HCT116 (cell line): ENCODE measurements around the gene OR4D1. TPM values are rescaled to one million over a fixed set of nuclear protein-coding genes. Genes with fewer than 3 reads are reported as not detected.

Experiments used
- ATAC-seq: fragments of 200-7000 bp; cut with Tn5 transposase; 2 replicates; pipeline ENCODE4 v1.9.1; 2020; ENCODE audit warnings: mild to moderate bottlenecking, moderate library complexity
- BruUV-seq: library from RNA; stranded (reverse); fragments of 400-500 nt; replicated peaks from 2 replicates; lab custom pipeline; 2021; lab: Mats Ljungman, UMichigan
- CTCF ChIA-PET: fragments of 300-600 bp; sonication (Branson Sonifier 250); formaldehyde crosslinking; loops from one replicate; lab custom pipeline; 2021; ENCODE audit warnings: antibody characterized with exemption; lab: Charles Lee
- POLR2A ChIA-PET: fragments of 300-600, 350-600 bp; sonication (Branson Sonifier 250); formaldehyde crosslinking; loops from one replicate; lab custom pipeline; 2021; ENCODE audit warnings: antibody characterized with exemption; lab: Charles Lee
- RAD21 ChIA-PET, 2 experiments: fragments of 300-600 bp; sonication (Branson Sonifier 250); formaldehyde crosslinking; loops; one replicate each; lab custom pipeline; 2023; ENCODE audit warnings: low total read pairs in 2 of 2; ENCODE audit not compliant: uncharacterized antibody in 2 of 2, unreplicated experiment in 2 of 2, low non-redundant PET in 1 of 2; lab: Charles Lee
- DNase-seq: peaks from one replicate; pipeline ENCODE4 v3.0.0-alpha.2; 2010; ENCODE audit warnings: low read depth, low spot score
- H2AFZ ChIP-seq: fragments of 200-600 bp; shearing (Covaris generic), sonication (generic); 2 replicates; pipeline ENCODE4 v1.6.1; 2017; ENCODE audit warnings: low read depth, mixed run types, mixed read lengths, antibody characterized with exemption, low read length; ENCODE audit not compliant: poor library complexity, severe bottlenecking
- H3K27ac ChIP-seq: 2 replicates; pipeline ENCODE4 v1.5.1; 2012; ENCODE audit warnings: low read depth, low read length
- H3K27me3 ChIP-seq: fragments of 200-600 bp; sonication (generic); 2 replicates; pipeline ENCODE4 v1.6.1; 2016; ENCODE audit warnings: mixed run types, low read length, mixed read lengths; ENCODE audit not compliant: insufficient read depth
- H3K36me3 ChIP-seq, 2 experiments: fragments of 200-500 bp in 1 of 2; fragments of 200-600 bp in 1 of 2; sonication (Bioruptor generic) in 1 of 2; sonication (generic) in 1 of 2; 2 replicates each; pipeline versions ENCODE4 v1.5.1 to v1.6.1; 2014 to 2016; ENCODE audit warnings: low read length in 2 of 2, inconsistent platforms in 1 of 2, mixed read lengths in 1 of 2, mixed run types in 1 of 2; ENCODE audit not compliant: insufficient read depth in 2 of 2, control insufficient read depth in 1 of 2
- H3K4me1 ChIP-seq, 2 experiments: fragments of 200-600 bp in 1 of 2; sonication (generic) in 1 of 2; 2 replicates each; pipeline versions ENCODE4 v1.5.1 to v1.6.1; 2012 to 2017; ENCODE audit warnings: low read length in 2 of 2, inconsistent platforms in 1 of 2, mild to moderate bottlenecking in 1 of 2, mixed read lengths in 1 of 2, mixed run types in 1 of 2, moderate library complexity in 1 of 2; ENCODE audit not compliant: insufficient read depth in 2 of 2, control insufficient read depth in 1 of 2
- H3K4me2 ChIP-seq: fragments of 200-600 bp; sonication (generic); 2 replicates; pipeline ENCODE4 v1.6.1; 2017; ENCODE audit warnings: mixed run types, low read length, mixed read lengths
- H3K4me3 ChIP-seq, 2 experiments: fragments of 200-600 bp in 1 of 2; sonication (generic) in 1 of 2; replicated peaks in 1 of 2; 2 replicates each; pipeline ENCODE4 v1.5.1; 2011 to 2016; ENCODE audit warnings: low read length in 2 of 2, control low read depth in 1 of 2, low read depth in 1 of 2, mild to moderate bottlenecking in 1 of 2, mixed read lengths in 1 of 2, mixed run types in 1 of 2
- H3K79me2 ChIP-seq: fragments of 200-600 bp; sonication (generic); 2 replicates; pipeline ENCODE4 v1.6.1; 2017; ENCODE audit warnings: mild to moderate bottlenecking, mixed run types, low read length, moderate library complexity, mixed read lengths; ENCODE audit not compliant: insufficient read depth
- H3K9ac ChIP-seq: fragments of 200-600 bp; sonication (generic); 2 replicates; pipeline ENCODE4 v1.6.1; 2016; ENCODE audit warnings: low read length, mixed read lengths
- H3K9me2 ChIP-seq: fragments of 200-600 bp; sonication (generic), shearing (Covaris generic); 2 replicates; pipeline ENCODE4 v1.6.1; 2017; ENCODE audit warnings: mixed run types, mild to moderate bottlenecking, moderate library complexity; ENCODE audit not compliant: insufficient read depth
- H3K9me3 ChIP-seq, 2 experiments: fragments of 200-500 bp in 1 of 2; fragments of 200-600 bp in 1 of 2; sonication (Bioruptor generic) in 1 of 2; sonication (generic) in 1 of 2; 2 replicates each; pipeline ENCODE4 v1.6.1; 2014 to 2017; ENCODE audit warnings: low read length in 2 of 2, mixed read lengths in 2 of 2, inconsistent platforms in 1 of 2, low read depth in 1 of 2, mild to moderate bottlenecking in 1 of 2, mixed run types in 1 of 2, moderate library complexity in 1 of 2; ENCODE audit not compliant: control insufficient read depth in 1 of 2, insufficient read depth in 1 of 2
- H4K20me1 ChIP-seq: fragments of 200-600 bp; sonication (generic), shearing (Covaris generic); 2 replicates; pipeline ENCODE4 v1.6.1; 2017; ENCODE audit warnings: mixed run types, mild to moderate bottlenecking, moderate library complexity; ENCODE audit not compliant: insufficient read depth
- CBX3 ChIP-seq: IDR thresholded peaks from 2 replicates; pipeline ENCODE4 v1.6.1; 2012; ENCODE audit warnings: low read depth
- FOSL1 ChIP-seq: IDR thresholded peaks from 2 replicates; pipeline ENCODE4 v1.6.1; 2012; ENCODE audit warnings: low read depth
- POLR2AphosphoS5 ChIP-seq: IDR thresholded peaks from 2 replicates; pipeline ENCODE4 v1.6.1; 2011; ENCODE audit warnings: mild to moderate bottlenecking, low read depth, low read length, moderate library complexity
- intact Hi-C: fragments of 100-400 bp; cut with micrococcal nuclease; formaldehyde crosslinking; loops from 2 replicates; pipeline ENCODE4 v1.10.0; 2022
- total RNA-seq: library from RNA; stranded (reverse); gene quantifications from one replicate; pipeline ENCODE4 v1.2.1, GENCODE V29; 2021; ENCODE audit not compliant: unreplicated experiment

OR4D1 gene
- total RNA-seq, 1 experiment from 2014 or later, result not detected

GRCh38 chr17:58191241-58191896, 43.2 kb downstream of the OR4D1 start:
- Histone ChIP-seq H3K4me1 (peaks cover 8 to 18% of the 10 kb centered on the region in 2 experiments), H3K9me3 (no peaks in the 10 kb centered on the region), H3K4me2 (no peak overlapping the region), H3K27me3 (no peaks in the 10 kb centered on the region), H3K9ac (no peak overlapping the region), H3K27ac (no peak overlapping the region), H3K79me2 (no peaks in the 10 kb centered on the region), H4K20me1 (no peaks in the 10 kb centered on the region), H2AFZ (no peak overlapping the region), H3K4me3 (no peak overlapping the region), H3K36me3 (no peaks in the 10 kb centered on the region), H3K9me2 (no peaks in the 10 kb centered on the region)
- CTCF ChIA-PET, result interaction anchor here (2.9 kb wide), 1 partner anchor 9 kb away, joined by 30 read pairs; no protein-coding TSS in a partner anchor
- POLR2A ChIA-PET, result no interaction called here
- RAD21 ChIA-PET, result no interaction called here
- DNase-seq, result no peak
- TF ChIP-seq CBX3 (no peak), FOSL1 (no peak)
- intact Hi-C loops, result no loop called here
- no TSS peak for BruUV-seq
- no peak for ATAC-seq

GRCh38 chr17:58192612-58193011, 44.4 kb downstream of the OR4D1 start, which contains the start of gene EPX:
Gene EPX, plus strand, starts transcription at chr17:58192726. Its CDS starts 121 bp downstream, at chr17:58192847.
- no peak for TF ChIP-seq POLR2AphosphoS5
- TF ChIP-seq, all 23 proteins: peak for 0
- no TSS peak for BruUV-seq
- H3K4me2 ChIP-seq, result no peak within 1 kb of the TSS
- H2AFZ ChIP-seq, result no peak within 1 kb of the TSS
- ChIA-PET CTCF (no interaction called here), POLR2A (no interaction called here), RAD21 (no interaction called here)
- no peaks in the 10 kb centered on the region for H3K79me2 ChIP-seq
- no peaks in the 10 kb centered on the region for H3K36me3 ChIP-seq
- no peaks in the 10 kb centered on the region for H3K27me3 ChIP-seq
- peaks cover 8 to 18% of the 10 kb centered on the region in 2 experiments for H3K4me1 ChIP-seq
- no peaks in the 10 kb centered on the region for H4K20me1 ChIP-seq
- no peak within 1 kb of the TSS for H3K4me3 ChIP-seq
- no peaks in the 10 kb centered on the region for H3K9me3 ChIP-seq
- intact Hi-C loops, result no loop called here
- DNase-seq (no peak), ATAC-seq (no peak)
- H3K9me2 ChIP-seq, result no peaks in the 10 kb centered on the region
- no peak within 1 kb of the TSS for H3K27ac ChIP-seq
- H3K9ac ChIP-seq, result no peak within 1 kb of the TSS
